Lung (tissue), 12 donors: ENCODE measurements around the gene CLPTM1L. TPM values are rescaled to one million over a fixed set of nuclear protein-coding genes. Genes with fewer than 3 reads are reported as not detected.

Source experiments
- ATAC-seq: fragments of 200-7000 bp; cut with Tn5 transposase; one replicate; pipeline ENCODE4 v1.9.1; 2020; ENCODE audit warnings: moderate number of reproducible peaks; ENCODE audit not compliant: insufficient read depth, low FRiP score
- DNase-seq, 3 donors: peaks; one replicate each; pipeline ENCODE4 v3.0.0-alpha.2; 2013 to 2017
- H3K27ac ChIP-seq, 2 donors: one replicate each; pipeline ENCODE4 v1.5.1; 2013; ENCODE audit warnings: mild to moderate bottlenecking in 2 of 2, moderate library complexity in 2 of 2, control low read depth in 1 of 2, inconsistent platforms in 1 of 2, low read depth in 1 of 2, low read length in 1 of 2
- H3K27me3 ChIP-seq, 3 donors: one replicate each; pipeline ENCODE4 v1.5.1; 2013; ENCODE audit warnings: low read length in 2 of 3; ENCODE audit not compliant: control insufficient read depth in 3 of 3, insufficient read depth in 3 of 3
- H3K36me3 ChIP-seq, 4 donors: one replicate each; pipeline ENCODE4 v1.5.1; 2013; ENCODE audit warnings: low read length in 4 of 4, mild to moderate bottlenecking in 1 of 4, moderate library complexity in 1 of 4; ENCODE audit not compliant: control insufficient read depth in 4 of 4, insufficient read depth in 4 of 4
- H3K4me1 ChIP-seq, 5 donors: one replicate each; pipeline ENCODE4 v1.5.1; 2013; ENCODE audit warnings: low read length in 5 of 5, mild to moderate bottlenecking in 2 of 5, moderate library complexity in 1 of 5; ENCODE audit not compliant: control insufficient read depth in 5 of 5, insufficient read depth in 5 of 5
- H3K4me3 ChIP-seq: one replicate; pipeline ENCODE4 v1.5.1; 2013; ENCODE audit warnings: mild to moderate bottlenecking, control low read depth, moderate library complexity
- H3K9ac ChIP-seq, 2 donors: one replicate each; pipeline ENCODE4 v1.5.1; 2013; ENCODE audit warnings: low read length in 2 of 2, control low read depth in 1 of 2; ENCODE audit not compliant: insufficient read depth in 1 of 2
- H3K9me3 ChIP-seq, 4 donors: one replicate each; pipeline ENCODE4 v1.5.1; 2013; ENCODE audit warnings: low read length in 3 of 4, mild to moderate bottlenecking in 1 of 4, moderate library complexity in 1 of 4; ENCODE audit not compliant: control insufficient read depth in 4 of 4, insufficient read depth in 3 of 4
- CTCF ChIP-seq: IDR thresholded peaks from 2 replicates; pipeline ENCODE4 v1.5.1; 2012; ENCODE audit warnings: mild to moderate bottlenecking; ENCODE audit errors: control extremely low read depth, extremely low read depth
- WGBS, 2 donors: extraction: QIAGEN DNeasy Blood & Tissue Kit; methylation state at CpG; one replicate each; pipeline ENCODE4 v1.1.7; 2013; 5-methylcytosine and 5-hydroxymethylcytosine counted together
- polyA plus RNA-seq, 2 donors: library from polyadenylated mRNA; stranded (reverse); fragments of 200-250 nt; gene quantifications; one replicate each; pipeline ENCODE4 v1.2.1, GENCODE V29; 2013
- total RNA-seq, 2 donors: library from RNA; depleted of rRNA in 1 of 2; stranded (reverse); fragments of >200 nt in 1 of 2; gene quantifications; one replicate each; pipeline ENCODE4 v1.2.1, GENCODE V29; 2014 to 2021
- donor health status: control.
- donor health status: control.
- donor health status: Bipolar disorder and iron deficiency.
- donor health status: healthy.
- donor health status: DM: yes; HTN: yes; CAD: no.

Gene CLPTM1L
- total and polyA plus RNA-seq, 4 donors: 79.0 to 153 (median 144) TPM

- H3K27ac ChIP-seq: no peak overlapping the region
- H3K4me1 ChIP-seq: peaks cover 0 to 12% (median 0%) of the 10 kb centered on the region in 5 donors
- no peak for TF ChIP-seq CTCF
- H3K9me3 ChIP-seq: peaks cover 0 to 17% (median 0%) of the 10 kb centered on the region in 4 donors
- H3K9ac ChIP-seq: no peak overlapping the region
- H3K4me3 ChIP-seq: no peak overlapping the region
- peaks cover 10 to 23% (median 22%) of the 10 kb centered on the region in 3 donors for H3K27me3 ChIP-seq
- 92 to 94% methylated on average over 58 to 60 of the region's 60 CpGs for WGBS, 2 donors
- DNase-seq (no peak), ATAC-seq (no peak)
- H3K36me3 ChIP-seq: no peaks in the 10 kb centered on the region
Observed at GRCh38 chr5:1293416-1294205, 51.3 kb downstream of the CLPTM1L start.

GRCh38 chr5:1292846-1293415, 52.0 kb downstream of the CLPTM1L start:
- peaks cover 0 to 21% (median 0%) of the 10 kb centered on the region in 4 donors for H3K9me3 ChIP-seq
- ATAC-seq (no peak), DNase-seq (no peak)
- H3K27me3 ChIP-seq: peaks cover 10 to 23% (median 22%) of the 10 kb centered on the region in 3 donors
- WGBS, 2 donors: 91 to 93% methylated on average over 30 of the region's 30 CpGs
- TF ChIP-seq CTCF: no peak
- H3K9ac ChIP-seq: no peak overlapping the region
- H3K27ac ChIP-seq: no peak overlapping the region
- no peaks in the 10 kb centered on the region for H3K36me3 ChIP-seq
- no peak overlapping the region for H3K4me3 ChIP-seq
- H3K4me1 ChIP-seq: peaks cover 0 to 12% (median 0%) of the 10 kb centered on the region in 5 donors

- peaks cover 0 to 12% (median 0%) of the 10 kb centered on the region in 5 donors for H3K4me1 ChIP-seq
- TF ChIP-seq CTCF: no peak
- no peak for DNase-seq
- WGBS, 2 donors: 75 to 79% methylated on average over 6 of the region's 6 CpGs
- peaks cover 0 to 21% (median 0%) of the 10 kb centered on the region in 4 donors for H3K9me3 ChIP-seq
- no peak overlapping the region for H3K27ac ChIP-seq
- no peak for ATAC-seq
- H3K27me3 ChIP-seq: peaks cover 10 to 23% (median 19%) of the 10 kb centered on the region in 3 donors
- H3K36me3 ChIP-seq: no peaks in the 10 kb centered on the region
- H3K9ac ChIP-seq: no peak overlapping the region
- no peak overlapping the region for H3K4me3 ChIP-seq
Observed at GRCh38 chr5:1292139-1292538, 52.8 kb downstream of the CLPTM1L start.
